Measurements from ENCODE around the gene C6orf132.
"Not testable (repeated sequence)": the region's sequence is repeated elsewhere in the genome, so short reads cannot be mapped to it uniquely, and the experiment has no call there.

The C6orf132 gene

GRCh38 chr6:42162384-42162783 is 20.0 kb upstream of the C6orf132 start:
- DNase-seq: no peak

GRCh38 chr6:42159431-42160024 is 17.1 kb upstream of the C6orf132 start:
- DNase-seq: no peak

- no peak for DNase-seq
Measured at GRCh38 chr6:42158631-42159030, 16.2 kb upstream of the C6orf132 start.

- DNase-seq: no peak
Measured at GRCh38 chr6:42158011-42158410, 15.6 kb upstream of the C6orf132 start.

GRCh38 chr6:42156638-42157037 is 14.2 kb upstream of the C6orf132 start:
- DNase-seq: no peak

GRCh38 chr6:42155293-42155692 is 12.9 kb upstream of the C6orf132 start:
- DNase-seq: no peak

GRCh38 chr6:42154461-42155209 is 12.2 kb upstream of the C6orf132 start:
- DNase-seq: no peak

GRCh38 chr6:42153921-42154320 is 11.5 kb upstream of the C6orf132 start:
- no peak for DNase-seq

- not testable (repeated sequence) for DNase-seq
Measured at GRCh38 chr6:42152528-42153213, 10.3 kb upstream of the C6orf132 start.

GRCh38 chr6:42152024-42152423 is 9.6 kb upstream of the C6orf132 start:
- no peak for DNase-seq

- no peak for DNase-seq
Measured at GRCh38 chr6:42150254-42150653, 7.8 kb upstream of the C6orf132 start.

GRCh38 chr6:42148058-42148457 is 5.6 kb upstream of the C6orf132 start:
- DNase-seq: no peak

GRCh38 chr6:42147138-42147562 is 4.7 kb upstream of the C6orf132 start:
- DNase-seq: no peak

- DNase-seq: no peak
Measured at GRCh38 chr6:42141603-42142117, 760 bp downstream of the C6orf132 start.

GRCh38 chr6:42140756-42141602 is 1.4 kb downstream of the C6orf132 start:
- DNase-seq: no peak

GRCh38 chr6:42140032-42140431 is 2.4 kb downstream of the C6orf132 start:
- DNase-seq: no peak

- DNase-seq: no peak
Measured at GRCh38 chr6:42138630-42139619, 3.5 kb downstream of the C6orf132 start.

- no peak for DNase-seq
Measured at GRCh38 chr6:42138190-42138589, 4.2 kb downstream of the C6orf132 start.

- DNase-seq: no peak
Measured at GRCh38 chr6:42137194-42137753, 5.1 kb downstream of the C6orf132 start.

- DNase-seq: no peak
Measured at GRCh38 chr6:42136508-42137193, 5.8 kb downstream of the C6orf132 start.

- DNase-seq: no peak
Measured at GRCh38 chr6:42135722-42136121, 6.7 kb downstream of the C6orf132 start.
